C4-2B (cell line): Measurements from ENCODE around the gene ARHGAP1.

Experiments used
- CTCF ChIP-seq: fragments of 450-650 bp; conservative IDR thresholded peaks from 2 replicates; pipeline ENCODE4 v1.5.1; 2017; ENCODE audit warnings: mild to moderate bottlenecking
- ZFX ChIP-seq: fragments of 450-650 bp; IDR thresholded peaks from 2 replicates; pipeline ENCODE4 v1.6.1; 2017

- TF ChIP-seq CTCF (no peak), ZFX (no peak)
Measured at GRCh38 chr11:46633291-46634217, 66.9 kb downstream of the ARHGAP1 start.
